Measurements from ENCODE around the gene SETD7. TPM values are rescaled to one million over a fixed set of nuclear protein-coding genes. Genes with fewer than 3 reads are reported as not detected.

SETD7 gene
- total RNA-seq, 1 experiment from 2014 or later: 41.6 TPM

GRCh38 chr4:139556724-139557555 lies 921 bp upstream of the SETD7 start:
- RAD21 ChIA-PET (ENCODE audit: low non-redundant PET in 1 of 2, low total read pairs in 2 of 2, uncharacterized antibody in 2 of 2, unreplicated experiment in 2 of 2): no interaction called here
- Histone ChIP-seq H3K79me2 (ENCODE audit: insufficient read depth, low read length) (peaks cover 33% of the 10 kb centered on the region), H3K27ac (ENCODE audit: low read depth, low read length) (peak overlapping the region; percentile 85), H2AFZ (ENCODE audit: low read depth, low read length, poor library complexity, severe bottlenecking) (peak overlapping the region; percentile 90), H4K20me1 (ENCODE audit: insufficient read depth) (no peaks in the 10 kb centered on the region; the same call in 1 of the 2 replicates), H3K4me3 (replicated peaks in 1 of 2; ENCODE audit: low read depth in 1 of 2, low read length in 2 of 2) (peak overlapping the region; percentile 72 to 75), H3K4me2 (ENCODE audit: low read length) (peak overlapping the region; percentile 97), H3K4me1 (ENCODE audit: control insufficient read depth in 1 of 2, insufficient read depth in 2 of 2, low read length in 2 of 2) (peaks cover 12 to 34% of the 10 kb centered on the region in 2 experiments; a peak in 3 of 4 replicates), H3K9me3 (ENCODE audit: control insufficient read depth in 1 of 2, insufficient read depth in 1 of 2, low read depth in 1 of 2, low read length in 2 of 2) (no peaks in the 10 kb centered on the region), H3K9ac (ENCODE audit: low read length) (peak overlapping the region; percentile 87), H3K27me3 (ENCODE audit: insufficient read depth, low read length) (no peaks in the 10 kb centered on the region; the same call in 1 of the 2 replicates), H3K9me2 (ENCODE audit: insufficient read depth) (no peaks in the 10 kb centered on the region), H3K36me3 (ENCODE audit: control insufficient read depth in 1 of 2, insufficient read depth in 2 of 2, low read length in 2 of 2) (no peaks in the 10 kb centered on the region)
- POLR2A ChIA-PET: interaction anchor here (0.6 to 1.7 kb wide), 3 partner anchors 9 to 104 kb away, joined by 3 to 4 read pairs (median 3); no protein-coding TSS in a partner anchor
- DNase-seq (ENCODE audit: low read depth, low spot score) (no peak), ATAC-seq (peak; percentile 31)
- BruUV-seq (replicated peaks): TSS peak; percentile 67
- no peak for TF ChIP-seq EZH2phosphoT487 (IDR thresholded peaks at IDR 0.05; ENCODE audit: borderline replicate concordance)
- no peak for TF ChIP-seq EGR1 (IDR thresholded peaks at IDR 0.05; ENCODE audit: low read depth)
- no peak for TF ChIP-seq EZH2 (IDR thresholded peaks at IDR 0.05)
- TF ChIP-seq SIN3A (IDR thresholded peaks at IDR 0.05; ENCODE audit: low read depth): no peak
- no peak for TF ChIP-seq CBX3 (IDR thresholded peaks at IDR 0.05; ENCODE audit: low read depth)
- peak in 2 of 3 experiments; percentile 4 to 10; a peak in 1 of 6 replicates for TF ChIP-seq CTCF (IDR thresholded peaks at IDR 0.05 in 2 of 3, conservative IDR thresholded peaks at IDR 0.05 in 1 of 3; ENCODE audit: borderline replicate concordance in 1 of 3, insufficient read depth in 1 of 3, low read depth in 2 of 3, low read length in 2 of 3)
- no peak for TF ChIP-seq ZFX (IDR thresholded peaks at IDR 0.05)
- TF ChIP-seq JUND (IDR thresholded peaks at IDR 0.05): no peak
- TF ChIP-seq SRF (IDR thresholded peaks at IDR 0.05; ENCODE audit: low read depth): no peak
- no peak for TF ChIP-seq TCF7L2 (IDR thresholded peaks at IDR 0.05; ENCODE audit: borderline replicate concordance, extremely low read depth, insufficient read depth, insufficient read length)
- TF ChIP-seq ATF3 (IDR thresholded peaks at IDR 0.05): no peak
- TF ChIP-seq YY1 (IDR thresholded peaks at IDR 0.05; ENCODE audit: extremely low read depth, insufficient replicate concordance, low read depth, low read length): peak; percentile 62
- no peak for TF ChIP-seq MAX (IDR thresholded peaks at IDR 0.05)
- no peak for TF ChIP-seq RAD21 (IDR thresholded peaks at IDR 0.05; ENCODE audit: low read depth)
- TF ChIP-seq CEBPB (IDR thresholded peaks at IDR 0.05; ENCODE audit: low read depth): no peak
- no peak for TF ChIP-seq ZBTB33 (IDR thresholded peaks at IDR 0.05; ENCODE audit: extremely low read depth, insufficient replicate concordance, low read length)
- TF ChIP-seq ZNF274 (IDR thresholded peaks at IDR 0.05; ENCODE audit: low read depth, low read length): no peak
- no peak for TF ChIP-seq ELF1 (IDR thresholded peaks at IDR 0.05; ENCODE audit: borderline replicate concordance, low read depth)
- TF ChIP-seq POLR2AphosphoS5 (IDR thresholded peaks at IDR 0.05; ENCODE audit: low read depth, low read length): peak; percentile 47
- intact Hi-C loops (cut with micrococcal nuclease): no loop called here
- CTCF ChIA-PET: interaction anchor here (2.2 kb wide), 1 partner anchor 63 kb away, joined by 6 read pairs; no protein-coding TSS in a partner anchor

All from HCT116 (cell line).